HAP-1 (cell line): Measurements from ENCODE around the gene CCR3.

Experiments used
- DNase-seq, 2 experiments: peaks; one replicate each; pipeline ENCODE4 v3.0.0-alpha.2; 2016 to 2020; ENCODE audit warnings: low spot score in 2 of 2
- H3K27me3 ChIP-seq: fragments of 250-450 bp; sonication (Bioruptor Pico); 2 replicates; pipeline ENCODE4 v1.5.1; 2020; ENCODE audit warnings: low read depth, mild to moderate bottlenecking, moderate library complexity
- H3K36me3 ChIP-seq: fragments of 250-450 bp; sonication (Bioruptor Pico); replicated peaks from 2 replicates; pipeline ENCODE4 v1.5.1; 2020; ENCODE audit warnings: mild to moderate bottlenecking
- H3K4me1 ChIP-seq: fragments of 250-450 bp; sonication (Bioruptor Pico); 2 replicates; pipeline ENCODE4 v1.5.1; 2020; ENCODE audit warnings: mild to moderate bottlenecking
- H3K4me3 ChIP-seq: fragments of 250-450 bp; sonication (Bioruptor Pico); 2 replicates; pipeline ENCODE4 v1.5.1; 2020; ENCODE audit warnings: mild to moderate bottlenecking, moderate library complexity
- H3K9me3 ChIP-seq: fragments of 250-450 bp; sonication (Bioruptor Pico); 2 replicates; pipeline ENCODE4 v1.5.1; 2020; ENCODE audit warnings: mild to moderate bottlenecking, moderate library complexity
- in situ Hi-C: fragments of 300-500 bp; cut with MboI; formaldehyde crosslinking; loops from 3 replicates; pipeline ENCODE4 v1.14.3; 2020; ENCODE audit warnings: low sequenced_read_pairs, inconsistent platforms, mixed read lengths

Gene CCR3

DNA sequence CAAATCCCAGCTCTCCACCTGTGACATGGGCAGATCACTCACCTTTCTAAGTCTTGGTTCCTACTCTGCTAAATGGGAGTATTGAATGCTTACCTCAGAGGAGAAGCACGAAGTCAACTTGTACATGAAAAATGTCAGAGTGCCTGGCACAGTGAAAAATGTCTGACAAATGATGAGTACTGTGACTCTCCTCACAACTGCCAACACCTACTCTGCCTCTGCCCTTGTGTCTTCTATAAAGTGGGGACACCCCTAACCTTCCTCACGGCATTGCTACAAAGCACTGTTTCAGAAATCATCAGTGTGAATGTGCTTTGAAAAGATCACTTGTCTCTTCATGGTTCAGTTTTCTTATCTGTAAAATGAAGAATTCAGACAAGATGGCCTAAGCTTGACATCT, 33.2 kb upstream of the CCR3 start:
- H3K9me3 ChIP-seq = no peaks in the 10 kb centered on the region
- no peak overlapping the region for H3K4me3 ChIP-seq
- H3K27me3 ChIP-seq = no peaks in the 10 kb centered on the region
- DNase-seq = no peak
- in situ Hi-C loops = no loop called here
- H3K36me3 ChIP-seq = no peaks in the 10 kb centered on the region
- no peaks in the 10 kb centered on the region for H3K4me1 ChIP-seq

DNA sequence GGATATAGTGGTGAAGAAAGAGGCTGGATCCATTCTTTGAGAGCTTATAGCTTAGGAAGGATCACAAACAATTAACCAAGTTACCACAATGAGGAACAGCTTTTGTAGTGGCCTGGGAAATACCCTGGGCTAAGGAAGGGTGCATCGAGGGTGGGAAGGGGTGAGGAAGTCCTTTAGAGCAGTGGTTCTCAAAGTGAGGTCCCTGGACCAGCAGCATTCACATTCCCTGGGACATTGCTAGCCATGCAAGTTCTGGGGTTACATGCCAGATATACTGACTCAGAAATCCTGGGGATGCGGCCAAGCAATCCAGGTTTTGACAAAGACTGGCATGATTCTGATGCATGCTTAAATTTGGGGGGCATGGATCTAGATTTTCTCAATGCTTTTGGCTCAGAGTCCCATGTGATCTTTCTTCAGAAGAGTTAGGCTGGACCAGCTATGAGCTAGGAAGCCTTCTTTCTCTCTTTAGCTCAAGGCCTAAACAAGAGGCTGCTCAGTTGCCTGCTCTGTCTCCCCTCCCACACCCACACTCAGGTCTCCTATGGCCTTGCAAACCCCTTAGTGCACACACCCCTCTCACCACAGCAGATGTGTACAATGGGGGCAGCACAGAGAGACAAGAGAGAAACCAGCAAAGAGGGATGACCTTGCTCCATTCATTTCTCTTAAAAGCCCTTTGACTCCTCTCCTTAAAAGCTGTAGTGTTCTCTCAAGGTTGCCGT, 32.4 kb upstream of the CCR3 start:
- Histone ChIP-seq H3K9me3 (no peaks in the 10 kb centered on the region), H3K4me3 (no peak overlapping the region), H3K27me3 (no peaks in the 10 kb centered on the region), H3K4me1 (no peaks in the 10 kb centered on the region), H3K36me3 (no peaks in the 10 kb centered on the region)
- in situ Hi-C loops = no loop called here
- no peak for DNase-seq

DNA sequence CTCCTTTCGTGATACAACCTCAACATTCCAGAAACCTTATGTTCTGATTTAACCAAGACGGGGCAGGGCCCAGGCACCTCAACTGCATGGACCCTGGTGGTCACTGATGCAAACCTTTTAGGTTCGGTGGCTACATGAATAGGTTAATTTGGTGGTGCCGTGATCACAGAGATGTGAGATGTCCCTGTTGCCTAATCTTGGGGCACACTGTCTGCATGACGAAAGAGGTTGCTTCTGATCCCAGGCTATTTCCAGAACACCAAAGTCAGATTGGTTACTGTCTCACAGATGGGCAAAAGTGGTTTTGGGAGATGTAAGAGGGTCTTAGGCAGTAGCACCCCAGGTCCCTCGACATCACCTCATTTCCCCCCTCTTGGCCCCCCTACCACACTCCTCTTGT, 30.2 kb upstream of the CCR3 start:
- no peaks in the 10 kb centered on the region for H3K27me3 ChIP-seq
- H3K36me3 ChIP-seq = no peaks in the 10 kb centered on the region
- no peaks in the 10 kb centered on the region for H3K4me1 ChIP-seq
- no peaks in the 10 kb centered on the region for H3K9me3 ChIP-seq
- no peak for DNase-seq
- no peak overlapping the region for H3K4me3 ChIP-seq
- in situ Hi-C loops = no loop called here

DNA sequence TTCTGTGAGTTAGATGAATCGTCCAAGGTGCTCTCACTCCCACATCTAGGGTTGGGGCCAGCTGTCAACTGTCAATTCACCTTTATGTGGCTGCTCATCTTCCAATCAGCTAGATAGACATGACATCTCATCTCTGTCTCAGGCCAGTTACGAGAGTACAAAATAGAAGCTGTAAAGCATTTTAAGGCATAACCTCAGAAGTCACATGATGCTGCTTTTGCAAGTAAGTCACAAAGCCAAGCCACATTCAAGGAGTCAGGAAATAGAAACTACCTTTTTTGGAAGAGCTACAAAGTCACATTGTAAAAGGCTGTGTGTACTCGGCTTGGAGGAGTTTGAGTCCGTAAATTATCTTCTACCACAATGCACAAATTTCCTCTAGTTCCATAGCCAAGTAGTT, 29.1 kb upstream of the CCR3 start:
- DNase-seq = no peak

DNA sequence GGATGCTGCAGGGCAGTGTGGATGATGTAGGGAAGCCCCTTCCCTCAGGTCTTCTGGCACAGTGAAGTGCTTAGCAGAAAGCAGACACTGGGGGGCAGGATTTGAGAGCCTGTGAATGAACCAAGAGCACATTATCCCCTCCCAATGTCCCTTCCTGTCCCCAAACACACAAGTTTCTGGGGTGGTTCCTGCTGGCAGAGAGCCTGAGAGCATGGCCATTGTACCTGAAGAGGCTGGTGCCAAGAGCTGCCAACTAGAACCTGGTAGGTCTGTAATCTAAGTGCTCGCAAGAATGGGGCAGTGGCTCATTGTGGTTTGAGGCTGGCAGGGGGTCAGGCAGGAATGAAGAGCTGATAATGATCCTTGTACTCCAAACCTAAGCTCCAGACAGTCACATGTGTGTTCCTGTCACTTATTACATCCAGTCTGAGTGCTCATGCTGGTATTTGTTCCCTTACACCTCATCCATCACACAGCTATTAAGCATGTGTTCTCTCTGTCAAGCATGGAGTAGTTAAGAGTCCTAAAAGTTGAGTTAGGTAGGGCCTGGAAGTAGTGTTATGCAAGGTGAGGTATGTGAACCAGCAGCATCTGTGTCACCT, 27.4 kb upstream of the CCR3 start:
- in situ Hi-C loops = no loop called here
- Histone ChIP-seq H3K4me1 (no peaks in the 10 kb centered on the region), H3K9me3 (no peaks in the 10 kb centered on the region), H3K36me3 (no peaks in the 10 kb centered on the region), H3K27me3 (no peaks in the 10 kb centered on the region), H3K4me3 (no peak overlapping the region)
- DNase-seq = no peak

More for the DNA sequence above, 29.1 kb upstream of the CCR3 start:
- H3K27me3 ChIP-seq = no peaks in the 10 kb centered on the region
- no peak overlapping the region for H3K4me3 ChIP-seq
- no peaks in the 10 kb centered on the region for H3K36me3 ChIP-seq
- no peaks in the 10 kb centered on the region for H3K9me3 ChIP-seq
- in situ Hi-C loops = no loop called here
- no peaks in the 10 kb centered on the region for H3K4me1 ChIP-seq

DNA sequence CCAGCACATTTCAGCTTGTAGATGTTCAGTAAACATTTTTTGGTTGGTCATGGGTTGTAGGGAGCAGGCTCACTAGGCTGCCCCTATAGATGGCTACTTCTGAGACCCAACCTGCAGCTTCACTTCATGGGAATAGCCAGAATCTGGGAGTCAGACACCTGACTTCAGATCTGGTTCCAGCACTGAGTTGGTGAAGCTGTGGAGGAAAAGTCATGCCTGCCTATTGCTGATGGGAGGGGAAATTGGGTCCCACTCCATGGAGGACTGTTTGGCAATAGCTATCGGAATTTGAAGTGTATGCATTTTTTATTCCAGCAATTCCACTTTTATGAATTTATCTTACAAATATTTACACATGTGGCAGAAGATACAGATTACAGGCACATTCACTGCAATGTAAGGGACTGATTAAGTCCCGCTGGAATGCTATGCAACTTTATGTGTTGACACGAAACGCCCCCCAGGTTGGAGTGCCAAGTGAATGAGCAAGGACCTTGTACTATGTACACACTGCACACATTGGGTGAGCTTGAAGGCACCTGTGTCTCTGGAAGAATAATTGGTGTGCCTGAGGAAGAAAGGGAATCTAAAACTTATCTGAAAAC, 26.3 kb upstream of the CCR3 start:
- Histone ChIP-seq H3K27me3 (no peaks in the 10 kb centered on the region), H3K9me3 (no peaks in the 10 kb centered on the region), H3K36me3 (no peaks in the 10 kb centered on the region), H3K4me3 (no peak overlapping the region), H3K4me1 (no peaks in the 10 kb centered on the region)
- no peak for DNase-seq
- in situ Hi-C loops = no loop called here

DNA sequence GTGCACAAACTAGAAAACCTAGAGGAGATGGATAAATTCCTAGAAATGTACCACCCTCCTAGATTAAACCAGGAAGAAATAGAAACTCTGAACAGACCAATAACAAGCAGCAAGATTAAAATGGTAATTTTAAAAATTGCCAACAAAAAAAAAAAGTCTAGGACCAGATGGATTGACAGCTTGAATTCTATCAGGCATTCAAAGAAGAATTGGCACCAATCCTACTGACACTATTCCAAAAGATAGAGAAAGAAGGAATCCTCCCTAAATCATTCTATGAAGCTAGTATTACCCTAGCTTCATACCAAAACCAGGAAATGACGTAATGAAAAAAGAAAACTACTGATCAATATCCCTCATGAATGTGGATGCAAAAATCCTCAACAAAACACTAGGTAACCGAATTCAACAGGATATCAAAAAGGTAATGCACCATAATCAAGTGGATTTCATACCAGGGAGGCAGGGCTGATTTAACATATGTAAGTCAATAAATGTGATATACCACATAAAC, 24.0 kb upstream of the CCR3 start:
- in situ Hi-C loops = no loop called here
- H3K4me3 ChIP-seq = no peak overlapping the region
- H3K36me3 ChIP-seq = no peaks in the 10 kb centered on the region
- H3K9me3 ChIP-seq = no peaks in the 10 kb centered on the region
- DNase-seq = no peak
- no peaks in the 10 kb centered on the region for H3K4me1 ChIP-seq
- no peaks in the 10 kb centered on the region for H3K27me3 ChIP-seq

DNA sequence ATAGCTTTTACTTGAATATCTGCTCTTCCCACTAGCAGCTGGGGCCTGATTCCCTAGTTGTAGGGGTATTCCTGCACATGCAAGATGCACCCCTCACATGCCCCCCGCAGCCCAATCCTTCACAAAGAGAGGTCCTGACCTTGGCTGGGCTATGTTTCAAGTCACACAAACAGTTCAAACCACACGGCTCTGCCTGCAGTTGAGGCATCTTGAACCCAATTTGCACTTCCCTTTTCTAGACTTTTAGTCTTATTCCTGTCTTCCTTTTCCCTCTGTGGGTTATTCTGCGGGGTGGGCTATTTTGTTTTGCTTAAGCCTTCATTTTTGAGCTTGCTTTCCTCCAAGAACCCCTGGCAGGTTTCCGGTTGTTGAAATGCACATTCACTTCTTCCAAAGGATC, 20.9 kb upstream of the CCR3 start:
- H3K9me3 ChIP-seq = no peaks in the 10 kb centered on the region
- in situ Hi-C loops = no loop called here
- H3K4me3 ChIP-seq = no peak overlapping the region
- no peaks in the 10 kb centered on the region for H3K4me1 ChIP-seq
- H3K27me3 ChIP-seq = no peaks in the 10 kb centered on the region
- H3K36me3 ChIP-seq = no peaks in the 10 kb centered on the region
- DNase-seq = no peak

DNA sequence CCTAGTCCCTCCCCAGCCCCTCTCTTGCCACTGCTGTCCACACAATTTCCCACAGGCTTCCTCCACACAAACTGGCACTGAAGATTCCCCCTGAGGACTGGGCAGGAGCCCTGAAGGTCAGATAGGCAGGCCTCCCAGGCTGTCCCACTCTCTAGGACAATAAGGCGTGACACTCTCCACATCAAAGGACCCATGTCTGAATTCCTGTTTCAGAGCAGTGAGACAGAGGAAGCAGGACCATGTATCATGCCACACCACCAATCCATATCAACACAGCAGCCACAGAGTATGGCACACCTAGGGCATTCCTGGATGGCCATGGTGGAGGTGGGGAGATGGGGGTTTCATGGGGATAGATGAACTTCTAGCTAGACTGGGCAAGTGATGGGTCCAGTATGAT, 20.3 kb upstream of the CCR3 start:
- Histone ChIP-seq H3K36me3 (no peaks in the 10 kb centered on the region), H3K27me3 (no peaks in the 10 kb centered on the region), H3K4me1 (no peaks in the 10 kb centered on the region), H3K9me3 (no peaks in the 10 kb centered on the region), H3K4me3 (no peak overlapping the region)
- DNase-seq = no peak
- in situ Hi-C loops = no loop called here

DNA sequence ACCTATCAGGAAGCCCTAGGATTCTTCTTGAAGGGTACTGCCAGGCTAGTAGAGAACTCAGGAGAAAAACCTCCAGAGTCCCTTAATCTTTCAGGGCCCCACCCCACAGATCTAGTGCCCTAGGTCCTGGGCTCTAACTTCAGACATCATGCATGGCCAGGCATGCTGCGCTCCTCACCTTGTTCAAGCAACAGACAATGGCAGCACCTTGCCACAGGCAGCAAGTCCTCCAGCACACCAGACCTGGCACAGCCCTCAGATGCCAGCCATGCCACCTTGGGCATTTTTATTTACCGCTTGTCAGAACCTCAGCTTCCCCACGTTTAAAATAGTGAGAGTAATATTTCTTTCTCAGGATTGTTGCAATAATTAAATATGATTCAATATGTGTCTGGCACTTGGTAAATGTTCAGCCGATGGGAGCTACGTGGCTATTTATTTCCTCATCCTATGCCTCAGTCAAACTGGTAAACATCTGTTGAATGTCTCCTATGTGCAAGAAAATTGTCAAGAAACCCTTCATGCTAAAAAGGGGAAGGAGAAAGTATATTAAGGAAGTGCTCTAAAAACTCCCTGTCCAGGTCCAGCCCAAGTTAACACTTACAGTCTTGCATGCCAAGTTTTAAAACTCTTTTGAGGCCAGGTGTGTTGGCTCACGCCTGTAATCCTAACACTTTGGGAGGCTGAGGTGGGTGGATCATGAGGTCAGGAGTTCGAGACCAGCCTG, 19.7 kb upstream of the CCR3 start:
- Histone ChIP-seq H3K4me3 (no peak overlapping the region), H3K27me3 (no peaks in the 10 kb centered on the region), H3K4me1 (no peaks in the 10 kb centered on the region), H3K9me3 (no peaks in the 10 kb centered on the region), H3K36me3 (no peaks in the 10 kb centered on the region)
- no peak for DNase-seq
- in situ Hi-C loops = no loop called here

DNA sequence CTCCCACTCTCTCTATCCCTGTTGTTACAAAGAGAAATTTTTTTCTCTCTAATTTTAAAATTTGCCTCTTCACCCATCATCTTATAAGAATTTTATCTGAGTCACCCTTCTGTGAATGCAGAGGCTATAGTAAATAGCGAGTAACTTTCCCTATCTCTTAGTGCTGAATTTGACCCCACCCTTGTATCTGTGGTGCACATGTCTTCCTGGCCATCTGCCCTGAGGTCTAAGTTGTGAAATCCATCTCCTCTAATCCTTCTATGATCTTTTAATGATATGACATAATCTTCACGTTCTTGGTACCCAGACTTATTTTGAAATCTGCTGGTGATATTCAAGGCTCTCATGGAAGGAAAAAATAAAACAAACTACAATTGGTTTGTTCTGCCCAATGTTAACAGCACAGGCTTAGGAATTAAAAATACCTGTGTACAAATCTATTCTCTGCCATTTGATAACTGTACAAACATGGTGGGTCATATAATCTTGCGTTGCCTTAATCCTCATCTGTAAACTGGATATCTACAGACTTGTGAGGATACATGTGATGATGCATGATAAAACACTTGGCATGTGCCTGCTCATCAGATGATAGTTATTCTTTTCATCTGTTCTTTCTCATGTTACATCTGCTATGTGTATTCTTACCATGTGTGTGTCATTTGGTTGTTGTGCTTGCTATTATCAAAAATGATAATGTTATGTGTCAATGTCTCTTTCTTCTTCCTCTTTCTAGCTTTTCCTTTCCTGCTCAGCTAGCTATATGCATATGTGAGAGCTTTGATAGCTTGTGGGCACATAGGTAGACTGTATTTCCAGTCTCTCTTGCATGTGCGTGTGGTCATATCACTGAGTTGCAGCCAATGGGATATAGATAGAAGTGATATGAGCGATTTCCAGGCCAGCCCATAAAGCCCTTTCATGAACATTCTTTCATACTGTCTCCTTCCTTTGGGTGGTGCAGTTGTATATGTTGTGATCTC, 13.7 kb upstream of the CCR3 start:
- Histone ChIP-seq H3K4me3 (no peak overlapping the region), H3K27me3 (no peaks in the 10 kb centered on the region), H3K36me3 (no peaks in the 10 kb centered on the region), H3K9me3 (no peaks in the 10 kb centered on the region), H3K4me1 (no peaks in the 10 kb centered on the region)
- in situ Hi-C loops = no loop called here
- no peak for DNase-seq

DNA sequence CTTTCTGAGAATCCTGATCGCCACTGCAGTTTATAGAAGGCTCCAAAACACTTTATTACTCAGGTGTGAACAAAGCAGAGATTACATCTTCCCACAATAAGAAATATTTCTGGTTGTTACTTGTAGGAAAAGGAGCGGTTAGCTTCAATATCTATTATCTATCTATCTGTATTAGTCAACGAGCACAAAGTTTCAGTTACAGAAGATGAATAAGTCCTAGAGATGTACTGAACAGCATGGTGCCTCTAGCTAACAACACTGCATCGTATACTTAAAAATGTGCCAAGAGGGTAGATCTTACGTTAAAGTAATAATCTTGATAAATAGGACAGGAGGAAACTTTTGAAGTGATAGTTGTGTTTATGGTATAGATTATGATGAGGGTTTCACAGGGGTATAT, 10.9 kb upstream of the CCR3 start:
- no peak for DNase-seq
- H3K4me1 ChIP-seq = no peaks in the 10 kb centered on the region
- in situ Hi-C loops = no loop called here

DNA sequence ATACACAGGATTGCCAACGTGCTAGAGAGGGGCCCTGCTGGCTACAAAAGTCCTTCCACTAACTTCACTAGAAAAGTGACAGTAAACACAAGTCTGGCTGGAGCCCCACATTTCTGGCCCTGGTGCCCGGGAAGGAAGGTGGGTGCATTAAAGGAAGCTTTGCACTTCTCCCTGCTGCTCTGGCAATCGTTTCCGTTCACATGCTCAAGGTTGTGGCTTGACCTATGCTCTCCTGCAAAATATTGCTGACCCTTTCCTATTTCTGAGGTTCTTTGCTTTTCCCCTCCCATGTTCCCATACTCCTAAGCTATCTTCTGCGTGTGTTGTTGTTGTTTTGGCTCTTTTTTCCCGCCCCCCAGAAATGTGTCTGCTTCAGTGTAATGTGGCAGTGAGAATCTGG, 9.1 kb upstream of the CCR3 start:
- H3K36me3 ChIP-seq = no peaks in the 10 kb centered on the region
- H3K9me3 ChIP-seq = no peaks in the 10 kb centered on the region
- in situ Hi-C loops = no loop called here
- no peaks in the 10 kb centered on the region for H3K4me1 ChIP-seq
- H3K4me3 ChIP-seq = no peak overlapping the region
- no peak for DNase-seq
- H3K27me3 ChIP-seq = no peaks in the 10 kb centered on the region

More for the DNA sequence above, 10.9 kb upstream of the CCR3 start:
- no peaks in the 10 kb centered on the region for H3K36me3 ChIP-seq
- H3K27me3 ChIP-seq = no peaks in the 10 kb centered on the region
- no peaks in the 10 kb centered on the region for H3K9me3 ChIP-seq
- no peak overlapping the region for H3K4me3 ChIP-seq
